GM10266 (cell line): ENCODE data around the gene WWTR1.
A peak's percentile ranks its signal among the peaks of the same experiment; 100 is the strongest.

ENCODE experiments used
- DNase-seq: peaks from one replicate; pipeline ENCODE4 v3.0.0; 2012; ENCODE audit errors: extremely low spot score
- TF ChIP-seq, protein P1 (sequence below): IDR thresholded peaks from 2 replicates; pipeline ENCODE4 v1.5.1; 2012; ENCODE audit warnings: mild to moderate bottlenecking, low read depth; ENCODE audit not compliant: control insufficient read depth, insufficient read depth; ENCODE audit errors: missing control alignments

WWTR1 gene

DNA sequence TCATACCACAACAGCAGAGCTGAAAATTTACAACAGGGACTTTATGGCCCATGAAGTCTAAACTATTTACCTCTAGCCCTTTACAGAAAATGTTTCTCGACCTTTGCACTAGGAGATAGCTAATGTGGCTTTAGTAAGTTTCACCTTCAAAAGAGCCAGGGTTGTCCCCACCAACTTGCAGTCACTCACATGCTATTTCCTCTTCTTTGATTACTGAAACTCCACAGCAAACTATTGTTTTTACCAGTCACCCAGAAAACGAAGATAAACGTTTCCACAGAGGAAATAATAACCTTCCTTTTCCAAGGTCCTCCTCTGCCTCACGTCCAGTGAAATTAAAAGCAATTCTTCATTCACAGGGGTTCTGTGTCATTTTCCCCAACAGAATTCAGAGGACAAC lies 48.2 kb downstream of the WWTR1 start:
- TF ChIP-seq, protein P1, sequence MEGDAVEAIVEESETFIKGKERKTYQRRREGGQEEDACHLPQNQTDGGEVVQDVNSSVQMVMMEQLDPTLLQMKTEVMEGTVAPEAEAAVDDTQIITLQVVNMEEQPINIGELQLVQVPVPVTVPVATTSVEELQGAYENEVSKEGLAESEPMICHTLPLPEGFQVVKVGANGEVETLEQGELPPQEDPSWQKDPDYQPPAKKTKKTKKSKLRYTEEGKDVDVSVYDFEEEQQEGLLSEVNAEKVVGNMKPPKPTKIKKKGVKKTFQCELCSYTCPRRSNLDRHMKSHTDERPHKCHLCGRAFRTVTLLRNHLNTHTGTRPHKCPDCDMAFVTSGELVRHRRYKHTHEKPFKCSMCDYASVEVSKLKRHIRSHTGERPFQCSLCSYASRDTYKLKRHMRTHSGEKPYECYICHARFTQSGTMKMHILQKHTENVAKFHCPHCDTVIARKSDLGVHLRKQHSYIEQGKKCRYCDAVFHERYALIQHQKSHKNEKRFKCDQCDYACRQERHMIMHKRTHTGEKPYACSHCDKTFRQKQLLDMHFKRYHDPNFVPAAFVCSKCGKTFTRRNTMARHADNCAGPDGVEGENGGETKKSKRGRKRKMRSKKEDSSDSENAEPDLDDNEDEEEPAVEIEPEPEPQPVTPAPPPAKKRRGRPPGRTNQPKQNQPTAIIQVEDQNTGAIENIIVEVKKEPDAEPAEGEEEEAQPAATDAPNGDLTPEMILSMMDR, result no peak

GRCh38 chr3:149608987-149609386 lies 48.8 kb downstream of the WWTR1 start:
- no peak for DNase-seq
- TF ChIP-seq, protein P1, result no peak

More for the DNA sequence above, 48.2 kb downstream of the WWTR1 start:
- DNase-seq, result peak; percentile 47

DNA sequence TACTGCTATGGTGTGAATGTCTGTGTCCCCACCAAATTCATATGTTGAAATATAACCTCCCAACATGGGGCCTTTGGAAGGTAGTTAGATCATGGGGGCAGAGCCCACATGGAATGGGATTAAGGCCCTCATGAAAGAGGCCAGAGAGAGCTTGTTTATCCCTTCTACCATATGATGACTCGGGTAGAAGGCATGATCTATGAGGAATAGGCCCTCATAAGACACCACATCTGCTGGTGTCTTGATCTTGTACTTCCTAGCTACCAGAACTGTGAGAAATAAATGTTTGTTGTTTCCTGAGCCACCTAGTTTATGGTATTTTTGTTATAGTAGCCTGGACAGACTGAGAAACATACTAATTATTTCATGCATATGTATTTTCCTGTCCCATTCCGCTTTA lies 51.9 kb downstream of the WWTR1 start:
- no peak for DNase-seq

GRCh38 chr3:149604125-149604875 lies 53.5 kb downstream of the WWTR1 start:
- no peak for DNase-seq

More for the DNA sequence above, 51.9 kb downstream of the WWTR1 start:
- TF ChIP-seq, protein P1, result no peak

GRCh38 chr3:149603126-149604074 lies 54.4 kb downstream of the WWTR1 start:
- DNase-seq, result no peak
- TF ChIP-seq, protein P1, result no peak

More at GRCh38 chr3:149604125-149604875, 53.5 kb downstream of the WWTR1 start:
- TF ChIP-seq, protein P1, result no peak

DNA sequence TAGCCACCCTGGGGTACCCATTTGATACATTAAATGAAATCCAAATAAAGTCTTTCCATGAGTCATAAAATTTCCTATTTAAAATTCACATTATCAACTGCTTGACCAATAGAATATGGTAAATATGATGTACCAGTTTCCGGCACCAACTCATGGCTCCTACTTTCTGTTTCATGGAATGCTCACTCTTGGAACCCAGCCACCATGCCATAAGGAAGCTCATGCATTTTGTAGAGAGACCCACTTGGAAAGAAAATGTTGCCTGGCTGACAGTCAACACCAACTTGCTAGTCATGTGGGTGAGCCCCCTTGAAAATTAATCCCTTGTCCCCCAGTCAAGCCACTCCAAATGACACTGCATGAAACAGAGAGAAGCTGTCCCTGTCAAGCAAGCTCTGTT lies 57.2 kb downstream of the WWTR1 start:
- DNase-seq, result no peak
- TF ChIP-seq, protein P1, result no peak
